Osteocyte (in vitro differentiated cells): ENCODE measurements around the gene IPO13. TPM values are rescaled to one million over a fixed set of nuclear protein-coding genes. Genes with fewer than 3 reads are reported as not detected.

Source experiments
- DNase-seq: peaks from one replicate; pipeline ENCODE4 v3.0.0; 2021; ENCODE audit warnings: mixed read lengths; ENCODE audit not compliant: unreplicated experiment; ENCODE audit errors: extremely low spot score
- H3K27ac Mint-ChIP-seq: one replicate; pipeline ENCODE4 v1.8.0; 2021; ENCODE audit warnings: mild to moderate bottlenecking, mixed read lengths; ENCODE audit not compliant: unreplicated experiment
- H3K27me3 Mint-ChIP-seq: one replicate; pipeline ENCODE4 v1.8.0; 2021; ENCODE audit warnings: mixed read lengths; ENCODE audit not compliant: unreplicated experiment
- H3K36me3 Mint-ChIP-seq: one replicate; pipeline ENCODE4 v1.8.0; 2021; ENCODE audit warnings: mixed read lengths; ENCODE audit not compliant: unreplicated experiment
- H3K4me1 Mint-ChIP-seq: one replicate; pipeline ENCODE4 v1.8.0; 2021; ENCODE audit warnings: mixed read lengths; ENCODE audit not compliant: unreplicated experiment
- H3K4me3 Mint-ChIP-seq: one replicate; pipeline ENCODE4 v1.8.0; 2021; ENCODE audit warnings: mild to moderate bottlenecking, moderate library complexity, mixed read lengths; ENCODE audit not compliant: unreplicated experiment
- H3K9me3 Mint-ChIP-seq: one replicate; pipeline ENCODE4 v1.8.0; 2021; ENCODE audit warnings: mixed read lengths; ENCODE audit not compliant: unreplicated experiment
- CTCF ChIP-seq: fragments of 200-600 bp; sonication (generic); IDR thresholded peaks from 2 replicates; pipeline ENCODE4 v1.5.0; 2021; ENCODE audit warnings: antibody characterized with exemption, mild to moderate bottlenecking, moderate library complexity
- total RNA-seq: library from RNA; stranded (reverse); gene quantifications from 2 replicates; pipeline ENCODE4 v1.2.1, GENCODE V29; 2021

Gene IPO13
- total RNA-seq, 1 donor from 2014 or later = 40.8 TPM

- Mint-ChIP-seq H3K9me3 (no peaks in the 10 kb centered on the region), H3K4me1 (peaks cover 37% of the 10 kb centered on the region), H3K4me3 (no peak overlapping the region), H3K27me3 (no peaks in the 10 kb centered on the region), H3K27ac (no peak overlapping the region), H3K36me3 (peaks cover 13% of the 10 kb centered on the region)
- DNase-seq = no peak
- no peak for TF ChIP-seq CTCF
Observed at GRCh38 chr1:43982241-43982640, 35.5 kb downstream of the IPO13 start.

GRCh38 chr1:43982808-43983207 lies 36.1 kb downstream of the IPO13 start:
- H3K4me1 Mint-ChIP-seq = peaks cover 33% of the 10 kb centered on the region
- no peak overlapping the region for H3K4me3 Mint-ChIP-seq
- H3K27me3 Mint-ChIP-seq = no peaks in the 10 kb centered on the region
- no peaks in the 10 kb centered on the region for H3K9me3 Mint-ChIP-seq
- DNase-seq = no peak
- peaks cover 7% of the 10 kb centered on the region for H3K36me3 Mint-ChIP-seq
- H3K27ac Mint-ChIP-seq = no peak overlapping the region
- TF ChIP-seq CTCF = no peak

DNA sequence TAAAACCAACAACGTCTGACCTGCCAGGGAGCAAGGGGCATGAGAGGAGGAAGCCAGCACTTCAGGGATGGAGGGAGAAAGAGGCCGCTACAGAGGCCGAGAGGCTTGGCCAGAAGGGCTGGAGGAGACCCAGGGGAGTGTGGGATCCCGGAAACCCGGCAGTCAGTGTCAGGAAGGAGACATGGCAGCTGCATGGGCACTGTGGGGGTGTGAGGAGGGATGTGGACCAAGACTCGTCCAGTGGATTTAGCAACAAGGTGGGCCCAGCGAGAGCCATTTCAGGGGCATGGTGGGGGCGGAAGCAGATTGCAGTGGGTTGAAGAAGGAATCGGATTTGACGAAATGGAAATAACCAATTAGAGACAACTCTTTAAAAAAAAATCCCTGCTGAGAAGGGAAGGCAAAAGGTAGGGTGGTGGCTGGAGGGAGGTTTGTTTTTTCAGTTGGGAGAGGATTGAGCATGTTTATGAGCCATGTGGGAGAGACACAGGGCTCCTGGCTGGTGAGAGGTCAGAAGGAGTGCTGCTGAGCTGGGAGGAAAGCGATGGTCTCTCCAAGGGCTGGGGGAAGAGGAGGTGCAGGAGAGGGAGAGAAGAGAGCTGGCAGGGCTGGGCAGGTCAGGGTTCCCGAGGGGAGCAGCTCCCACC lies 36.6 kb downstream of the IPO13 start:
- peaks cover 3% of the 10 kb centered on the region for H3K36me3 Mint-ChIP-seq
- H3K4me1 Mint-ChIP-seq = peaks cover 28% of the 10 kb centered on the region
- TF ChIP-seq CTCF = no peak
- DNase-seq = no peak
- no peaks in the 10 kb centered on the region for H3K27me3 Mint-ChIP-seq
- H3K4me3 Mint-ChIP-seq = no peak overlapping the region
- H3K9me3 Mint-ChIP-seq = no peaks in the 10 kb centered on the region
- H3K27ac Mint-ChIP-seq = no peak overlapping the region

DNA sequence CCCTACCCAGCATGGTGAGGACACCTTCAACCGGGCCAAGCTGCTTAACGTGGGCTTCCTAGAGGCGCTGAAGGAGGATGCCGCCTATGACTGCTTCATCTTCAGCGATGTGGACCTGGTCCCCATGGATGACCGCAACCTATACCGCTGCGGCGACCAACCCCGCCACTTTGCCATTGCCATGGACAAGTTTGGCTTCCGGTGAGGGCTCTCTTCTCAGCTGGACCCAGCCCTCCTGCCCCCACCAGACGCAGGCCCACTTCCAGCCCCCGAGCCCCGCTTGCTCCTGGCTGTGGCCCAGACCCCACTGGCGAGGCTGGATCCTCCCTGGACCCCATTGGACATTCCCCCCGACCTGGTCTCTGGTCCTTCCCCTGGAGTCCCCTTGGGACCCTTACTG lies 38.1 kb downstream of the IPO13 start:
- H3K27me3 Mint-ChIP-seq = no peaks in the 10 kb centered on the region
- H3K9me3 Mint-ChIP-seq = no peaks in the 10 kb centered on the region
- no peak overlapping the region for H3K27ac Mint-ChIP-seq
- peaks cover 3% of the 10 kb centered on the region for H3K36me3 Mint-ChIP-seq
- H3K4me1 Mint-ChIP-seq = peaks cover 21% of the 10 kb centered on the region
- H3K4me3 Mint-ChIP-seq = no peak overlapping the region
- DNase-seq = no peak
- TF ChIP-seq CTCF = no peak

DNA sequence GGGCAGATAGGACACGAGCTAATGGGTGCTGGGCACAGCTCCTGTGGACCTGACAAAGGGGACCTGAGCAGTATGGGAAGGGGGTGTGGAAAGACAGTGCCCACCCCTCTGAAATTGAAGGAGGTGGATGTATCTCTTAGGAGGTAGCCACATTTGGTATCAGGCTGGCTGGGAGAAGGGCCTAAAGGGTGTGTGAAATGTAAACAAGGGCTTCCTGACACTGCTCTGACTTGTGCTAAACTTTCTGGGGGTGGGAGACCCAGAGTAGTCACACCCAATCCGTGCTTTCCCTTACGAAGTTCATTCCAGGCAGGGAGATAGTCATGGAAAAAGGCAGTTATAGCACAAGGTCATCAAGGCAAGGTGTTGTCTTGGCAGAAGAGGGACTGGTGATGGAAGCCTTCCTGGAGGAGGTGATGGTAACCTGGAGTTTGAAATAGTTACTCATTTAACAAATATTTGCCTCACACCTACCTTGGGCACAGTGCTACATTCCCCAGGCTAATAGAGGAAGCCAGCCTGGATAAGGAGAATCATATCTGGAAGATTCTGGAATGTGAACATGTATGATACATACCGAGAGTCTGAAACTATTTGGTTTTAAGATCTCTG lies 39.3 kb downstream of the IPO13 start:
- Mint-ChIP-seq H3K4me3 (no peak overlapping the region), H3K27ac (no peak overlapping the region), H3K36me3 (peaks cover 3% of the 10 kb centered on the region), H3K4me1 (peaks cover 16% of the 10 kb centered on the region), H3K9me3 (no peaks in the 10 kb centered on the region), H3K27me3 (no peaks in the 10 kb centered on the region)
- no peak for TF ChIP-seq CTCF
- no peak for DNase-seq
